ENCODE data around the gene ZMYND10. TPM values are rescaled to one million over a fixed set of nuclear protein-coding genes. Genes with fewer than 3 reads are reported as not detected.

ZMYND10 gene
- total and polyA plus RNA-seq, 9 of the 15 experiments (the other 6 are each of a cell fraction or from before 2014, with no cell fraction given) = 0.20 to 2.8 (median 0.70) TPM

- TF ChIP-seq MGA (IDR thresholded peaks at IDR 0.05) (0 out of 2 replicates have a peak, but pooled peaks have one; percentile 55), SAFB (IDR thresholded peaks at IDR 0.05; ENCODE audit: borderline replicate concordance, low read depth, low read length) (no peak), NR3C1 (CRISPR knock-in tag; IDR thresholded peaks at IDR 0.05) (peak; percentile 79; the same call in 1 of the 2 replicates), POLR2AphosphoS5 (IDR thresholded peaks at IDR 0.05; ENCODE audit: control insufficient read depth, insufficient read depth, low read depth, low read length) (peak; percentile 56; the same call in 1 of the 2 replicates), SUPT5H (IDR thresholded peaks at IDR 0.05) (0 out of 2 replicates have a peak, but pooled peaks have one; percentile 42), ZNF740 (CRISPR knock-in tag; IDR thresholded peaks at IDR 0.05) (peak; percentile 78), ZNF740 (tag; IDR thresholded peaks at IDR 0.05) (no peak), L3MBTL2 (IDR thresholded peaks at IDR 0.05) (peak; percentile 88), MYC (IDR thresholded peaks at IDR 0.05; ENCODE audit: low read depth, low read length) (peak; percentile 30; the same call in 1 of the 2 replicates), MYC (CRISPR knock-in tag; IDR thresholded peaks at IDR 0.05; ENCODE audit: borderline replicate concordance, low read depth) (no peak), FOXO4 (CRISPR knock-in tag; IDR thresholded peaks at IDR 0.05) (no peak)
Observed at GRCh38 chr3:50340448-50341329, 4.8 kb downstream of the ZMYND10 start, which contains the start of gene RASSF1 (continued).

Data from K562 (cell line).